Breast epithelium (tissue), 4 donors: ENCODE data around the gene DNAH10. TPM values are rescaled to one million over a fixed set of nuclear protein-coding genes. Genes with fewer than 3 reads are reported as not detected.

Source experiments
- DNase-seq, 2 donors: peaks; one replicate each; pipeline ENCODE4 v3.0.0-alpha.2; 2019; ENCODE audit warnings: low spot score in 2 of 2
- H3K27ac ChIP-seq, 2 donors: fragments of 200-600 bp; sonication (generic) in 1 of 2; one replicate each; pipeline ENCODE4 v1.5.1; 2016 to 2019; ENCODE audit warnings: mild to moderate bottlenecking in 1 of 2
- H3K27me3 ChIP-seq, 2 donors: fragments of 200-600 bp; sonication (generic) in 1 of 2; one replicate each; pipeline versions ENCODE4 v1.5.1 to v1.6.0; 2017 to 2019; ENCODE audit warnings: control low read depth in 1 of 2, mild to moderate bottlenecking in 1 of 2
- H3K36me3 ChIP-seq: fragments of 200-600 bp; one replicate; pipeline ENCODE4 v1.5.1; 2019
- H3K4me1 ChIP-seq, 2 donors: fragments of 200-600 bp; sonication (generic); one replicate each; pipeline ENCODE4 v1.5.1; 2016 to 2019; ENCODE audit warnings: control low read depth in 1 of 2
- H3K4me3 ChIP-seq, 3 donors: fragments of 200-600 bp; sonication (generic); 1 replicate in 2 of 3; 2 replicates in 1 of 3; pipeline ENCODE4 v1.5.1; 2016 to 2019; ENCODE audit warnings: mild to moderate bottlenecking in 3 of 3, moderate library complexity in 2 of 3
- H3K9me3 ChIP-seq, 2 donors: fragments of 200-600 bp; sonication (generic) in 1 of 2; one replicate each; pipeline ENCODE4 v1.5.1; 2016 to 2019; ENCODE audit warnings: control low read depth in 1 of 2
- POLR2A ChIP-seq: fragments of 450-650 bp; IDR thresholded peaks from one replicate; pipeline ENCODE4 v1.6.1; 2016; ENCODE audit warnings: antibody characterized with exemption, mild to moderate bottlenecking, moderate library complexity
- POLR2AphosphoS5 ChIP-seq, 3 donors: sonication (generic); formaldehyde crosslinking; IDR thresholded peaks; one replicate each; pipeline ENCODE4 v1.6.1; 2017; ENCODE audit warnings: antibody characterized with exemption in 3 of 3
- intact Hi-C: fragments of 100-400 bp; cut with DNase I; formaldehyde crosslinking; loops from one replicate; pipeline ENCODE4 v1.15.1; 2023; ENCODE audit warnings: low total_unique reads
- total RNA-seq, 3 donors: library from RNA; depleted of rRNA; stranded (reverse); fragments of >200 nt; gene quantifications; one replicate each; pipeline ENCODE4 v1.1.0, GENCODE V29; 2016
- TF ChIP-seq, protein P1 (sequence below), 3 donors: fragments of 450-650 bp; IDR thresholded peaks; one replicate each; pipeline ENCODE4 v1.5.1; 2016 to 2017; ENCODE audit warnings: antibody characterized with exemption in 3 of 3, mild to moderate bottlenecking in 3 of 3, moderate library complexity in 3 of 3

DNAH10 gene
- total RNA-seq, 3 donors from 2014 or later: under 0.01 to 0.44 (median 0.33) TPM

DNA sequence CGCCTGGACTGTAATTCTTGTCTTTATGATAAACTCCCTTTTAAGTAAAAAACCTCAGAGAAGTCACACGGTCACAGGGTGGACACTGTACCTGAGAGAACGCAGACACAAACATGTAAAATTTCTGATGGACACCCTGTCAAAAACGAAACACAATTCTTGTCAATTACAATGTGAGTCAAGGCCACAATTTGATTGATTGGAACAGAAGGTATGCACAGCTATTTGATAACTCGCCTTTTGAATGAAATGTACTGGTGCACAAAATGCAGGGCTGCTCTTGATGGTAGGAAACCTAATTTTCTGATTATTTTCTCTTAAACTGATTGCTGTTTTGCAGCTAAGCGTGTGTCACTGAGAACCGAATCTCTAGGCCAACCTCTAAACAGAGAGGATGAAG, 9.2 kb downstream of the DNAH10 start:
- Histone ChIP-seq H3K27ac (no peak overlapping the region), H3K4me3 (no peak overlapping the region), H3K27me3 (no peaks in the 10 kb centered on the region), H3K9me3 (no peaks in the 10 kb centered on the region), H3K4me1 (no peaks in the 10 kb centered on the region), H3K36me3 (no peaks in the 10 kb centered on the region)
- intact Hi-C loops: no loop called here
- TF ChIP-seq, protein P1, sequence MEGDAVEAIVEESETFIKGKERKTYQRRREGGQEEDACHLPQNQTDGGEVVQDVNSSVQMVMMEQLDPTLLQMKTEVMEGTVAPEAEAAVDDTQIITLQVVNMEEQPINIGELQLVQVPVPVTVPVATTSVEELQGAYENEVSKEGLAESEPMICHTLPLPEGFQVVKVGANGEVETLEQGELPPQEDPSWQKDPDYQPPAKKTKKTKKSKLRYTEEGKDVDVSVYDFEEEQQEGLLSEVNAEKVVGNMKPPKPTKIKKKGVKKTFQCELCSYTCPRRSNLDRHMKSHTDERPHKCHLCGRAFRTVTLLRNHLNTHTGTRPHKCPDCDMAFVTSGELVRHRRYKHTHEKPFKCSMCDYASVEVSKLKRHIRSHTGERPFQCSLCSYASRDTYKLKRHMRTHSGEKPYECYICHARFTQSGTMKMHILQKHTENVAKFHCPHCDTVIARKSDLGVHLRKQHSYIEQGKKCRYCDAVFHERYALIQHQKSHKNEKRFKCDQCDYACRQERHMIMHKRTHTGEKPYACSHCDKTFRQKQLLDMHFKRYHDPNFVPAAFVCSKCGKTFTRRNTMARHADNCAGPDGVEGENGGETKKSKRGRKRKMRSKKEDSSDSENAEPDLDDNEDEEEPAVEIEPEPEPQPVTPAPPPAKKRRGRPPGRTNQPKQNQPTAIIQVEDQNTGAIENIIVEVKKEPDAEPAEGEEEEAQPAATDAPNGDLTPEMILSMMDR (IDR thresholded peaks at IDR 0.05): no peak
- TF ChIP-seq POLR2A: no peak
- TF ChIP-seq POLR2AphosphoS5 (IDR thresholded peaks at IDR 0.05): no peak
- DNase-seq: no peak

DNA sequence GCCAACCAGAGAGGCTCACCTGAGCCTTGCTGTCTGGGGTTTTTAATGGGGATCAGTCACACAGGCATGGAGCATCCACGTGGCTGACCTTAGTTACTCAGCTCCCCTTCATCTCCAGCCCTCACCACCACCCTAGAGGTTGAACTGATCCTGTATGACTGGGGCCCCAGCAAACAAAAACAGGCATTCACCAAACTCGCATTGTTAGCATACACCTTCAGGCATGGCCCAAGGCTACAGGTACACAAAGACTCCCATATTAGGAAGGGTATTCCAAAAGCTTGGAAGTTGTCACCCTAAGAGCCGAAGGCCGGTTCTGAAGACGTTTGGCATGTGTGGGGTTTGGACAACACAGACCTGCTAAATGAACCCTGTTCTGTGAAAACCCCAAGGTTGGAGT, 10.0 kb downstream of the DNAH10 start:
- intact Hi-C loops: no loop called here

DNA sequence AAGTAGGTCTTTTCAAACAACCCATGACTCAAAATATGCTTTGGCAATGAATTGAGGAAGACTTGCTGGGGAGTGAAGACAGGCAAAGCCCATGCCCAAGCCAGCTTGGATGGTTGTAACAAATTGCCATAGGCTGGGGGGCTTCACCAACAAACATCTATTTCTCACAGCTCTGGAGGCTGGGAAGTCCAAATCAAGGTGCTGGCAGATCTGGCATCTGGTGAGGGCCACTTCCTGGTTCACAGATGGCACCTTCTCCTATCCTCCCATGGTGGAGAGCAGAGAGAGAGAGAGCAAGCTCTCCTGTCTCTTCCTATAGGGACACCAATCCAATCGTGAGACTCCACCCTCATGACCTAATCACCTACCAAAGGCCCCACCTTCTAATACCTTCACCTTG, 11.3 kb downstream of the DNAH10 start:
- Histone ChIP-seq H3K27me3 (no peaks in the 10 kb centered on the region), H3K27ac (no peak overlapping the region), H3K36me3 (no peaks in the 10 kb centered on the region), H3K4me1 (no peaks in the 10 kb centered on the region), H3K9me3 (no peaks in the 10 kb centered on the region), H3K4me3 (no peak overlapping the region)
- no peak for DNase-seq
- intact Hi-C loops: no loop called here
- no peak for TF ChIP-seq POLR2A
- TF ChIP-seq POLR2AphosphoS5 (IDR thresholded peaks at IDR 0.05): no peak
- TF ChIP-seq, protein P1 (IDR thresholded peaks at IDR 0.05): no peak

More for the DNA sequence above, 10.0 kb downstream of the DNAH10 start:
- H3K27ac ChIP-seq: no peak overlapping the region
- DNase-seq: no peak
- H3K4me1 ChIP-seq: no peaks in the 10 kb centered on the region
- no peaks in the 10 kb centered on the region for H3K9me3 ChIP-seq
- no peak overlapping the region for H3K4me3 ChIP-seq
- no peaks in the 10 kb centered on the region for H3K36me3 ChIP-seq
- TF ChIP-seq POLR2A: no peak
- TF ChIP-seq, protein P1 (IDR thresholded peaks at IDR 0.05): no peak
- TF ChIP-seq POLR2AphosphoS5 (IDR thresholded peaks at IDR 0.05): no peak
- no peaks in the 10 kb centered on the region for H3K27me3 ChIP-seq

DNA sequence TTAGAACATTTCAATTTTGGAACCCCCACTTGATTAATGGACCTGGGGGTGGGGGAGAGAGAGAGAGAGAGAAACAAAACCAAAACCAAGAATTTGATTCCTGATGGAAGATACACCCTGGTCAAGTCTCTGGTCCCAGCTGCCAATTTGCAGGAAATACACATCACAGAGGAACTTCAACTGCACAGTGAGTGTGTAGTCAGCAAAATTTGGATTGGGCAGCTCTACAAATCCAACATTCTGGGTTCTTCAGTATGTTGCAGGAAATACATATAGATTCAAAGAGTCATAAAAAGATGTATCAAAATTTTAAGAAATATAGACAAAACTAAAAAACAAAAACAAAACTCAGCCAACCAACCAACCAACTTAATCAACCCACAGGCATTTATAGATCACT, 17.4 kb downstream of the DNAH10 start:
- intact Hi-C loops: no loop called here
- Histone ChIP-seq H3K9me3 (peaks cover 0 to 4% of the 10 kb centered on the region in 2 donors), H3K27ac (no peak overlapping the region), H3K27me3 (no peaks in the 10 kb centered on the region), H3K4me3 (no peak overlapping the region), H3K4me1 (no peaks in the 10 kb centered on the region), H3K36me3 (no peaks in the 10 kb centered on the region)
- no peak for DNase-seq
- TF ChIP-seq POLR2AphosphoS5 (IDR thresholded peaks at IDR 0.05) (no peak), POLR2A (no peak)
- TF ChIP-seq, protein P1 (IDR thresholded peaks at IDR 0.05): no peak

DNA sequence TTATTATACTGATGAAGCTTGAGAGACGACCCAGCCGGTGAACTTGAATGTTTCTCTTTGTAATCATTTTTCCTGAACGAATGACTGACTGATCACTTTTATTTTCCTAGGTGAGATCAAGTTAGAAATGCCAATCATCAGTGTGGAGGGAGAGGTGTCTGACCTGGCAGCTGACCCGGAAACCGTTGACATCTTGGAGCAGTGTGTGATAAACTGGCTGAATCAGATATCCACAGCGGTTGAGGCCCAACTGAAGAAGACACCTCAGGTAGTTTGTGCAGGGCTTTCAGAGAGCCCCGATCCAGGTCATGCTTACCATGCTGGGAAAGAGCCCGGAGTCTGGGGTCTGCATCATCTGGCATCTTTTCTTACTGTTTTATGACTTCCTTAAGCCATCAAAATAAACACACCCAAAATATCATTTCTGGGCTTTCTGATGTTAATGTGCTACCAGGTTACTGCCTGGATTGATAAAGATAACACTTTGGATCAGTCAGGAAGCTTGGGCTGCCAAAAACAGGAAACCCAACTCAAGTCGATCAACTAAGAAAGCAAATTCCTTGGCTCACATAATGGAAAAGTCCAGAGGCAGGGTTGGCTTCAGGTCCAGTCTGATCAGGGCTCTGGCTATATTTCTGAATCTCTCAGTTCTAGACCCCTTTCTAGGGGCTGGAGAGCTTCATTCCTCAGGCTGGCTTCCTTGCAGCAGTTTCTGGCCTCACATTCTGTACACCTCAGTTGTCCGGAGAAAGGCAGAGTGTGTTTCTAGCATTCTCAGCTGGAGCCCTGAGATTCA, 21.1 kb downstream of the DNAH10 start:
- Histone ChIP-seq H3K27me3 (no peaks in the 10 kb centered on the region), H3K4me3 (no peak overlapping the region), H3K27ac (no peak overlapping the region), H3K36me3 (no peaks in the 10 kb centered on the region), H3K9me3 (peaks cover 0 to 4% of the 10 kb centered on the region in 2 donors), H3K4me1 (no peaks in the 10 kb centered on the region)
- DNase-seq: no peak
- intact Hi-C loops: no loop called here
- no peak for TF ChIP-seq POLR2AphosphoS5 (IDR thresholded peaks at IDR 0.05)
- TF ChIP-seq POLR2A: no peak
- TF ChIP-seq, protein P1 (IDR thresholded peaks at IDR 0.05): no peak
